ENCODE results near the gene MMS19. TPM values are rescaled to one million over a fixed set of nuclear protein-coding genes. Genes with fewer than 3 reads are reported as not detected.

MMS19 gene, protein sequence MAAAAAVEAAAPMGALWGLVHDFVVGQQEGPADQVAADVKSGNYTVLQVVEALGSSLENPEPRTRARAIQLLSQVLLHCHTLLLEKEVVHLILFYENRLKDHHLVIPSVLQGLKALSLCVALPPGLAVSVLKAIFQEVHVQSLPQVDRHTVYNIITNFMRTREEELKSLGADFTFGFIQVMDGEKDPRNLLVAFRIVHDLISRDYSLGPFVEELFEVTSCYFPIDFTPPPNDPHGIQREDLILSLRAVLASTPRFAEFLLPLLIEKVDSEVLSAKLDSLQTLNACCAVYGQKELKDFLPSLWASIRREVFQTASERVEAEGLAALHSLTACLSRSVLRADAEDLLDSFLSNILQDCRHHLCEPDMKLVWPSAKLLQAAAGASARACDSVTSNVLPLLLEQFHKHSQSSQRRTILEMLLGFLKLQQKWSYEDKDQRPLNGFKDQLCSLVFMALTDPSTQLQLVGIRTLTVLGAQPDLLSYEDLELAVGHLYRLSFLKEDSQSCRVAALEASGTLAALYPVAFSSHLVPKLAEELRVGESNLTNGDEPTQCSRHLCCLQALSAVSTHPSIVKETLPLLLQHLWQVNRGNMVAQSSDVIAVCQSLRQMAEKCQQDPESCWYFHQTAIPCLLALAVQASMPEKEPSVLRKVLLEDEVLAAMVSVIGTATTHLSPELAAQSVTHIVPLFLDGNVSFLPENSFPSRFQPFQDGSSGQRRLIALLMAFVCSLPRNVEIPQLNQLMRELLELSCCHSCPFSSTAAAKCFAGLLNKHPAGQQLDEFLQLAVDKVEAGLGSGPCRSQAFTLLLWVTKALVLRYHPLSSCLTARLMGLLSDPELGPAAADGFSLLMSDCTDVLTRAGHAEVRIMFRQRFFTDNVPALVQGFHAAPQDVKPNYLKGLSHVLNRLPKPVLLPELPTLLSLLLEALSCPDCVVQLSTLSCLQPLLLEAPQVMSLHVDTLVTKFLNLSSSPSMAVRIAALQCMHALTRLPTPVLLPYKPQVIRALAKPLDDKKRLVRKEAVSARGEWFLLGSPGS
- total RNA-seq, result 10 to 100 TPM; 64.7 to 85.7 (median 75.2) TPM

DNA sequence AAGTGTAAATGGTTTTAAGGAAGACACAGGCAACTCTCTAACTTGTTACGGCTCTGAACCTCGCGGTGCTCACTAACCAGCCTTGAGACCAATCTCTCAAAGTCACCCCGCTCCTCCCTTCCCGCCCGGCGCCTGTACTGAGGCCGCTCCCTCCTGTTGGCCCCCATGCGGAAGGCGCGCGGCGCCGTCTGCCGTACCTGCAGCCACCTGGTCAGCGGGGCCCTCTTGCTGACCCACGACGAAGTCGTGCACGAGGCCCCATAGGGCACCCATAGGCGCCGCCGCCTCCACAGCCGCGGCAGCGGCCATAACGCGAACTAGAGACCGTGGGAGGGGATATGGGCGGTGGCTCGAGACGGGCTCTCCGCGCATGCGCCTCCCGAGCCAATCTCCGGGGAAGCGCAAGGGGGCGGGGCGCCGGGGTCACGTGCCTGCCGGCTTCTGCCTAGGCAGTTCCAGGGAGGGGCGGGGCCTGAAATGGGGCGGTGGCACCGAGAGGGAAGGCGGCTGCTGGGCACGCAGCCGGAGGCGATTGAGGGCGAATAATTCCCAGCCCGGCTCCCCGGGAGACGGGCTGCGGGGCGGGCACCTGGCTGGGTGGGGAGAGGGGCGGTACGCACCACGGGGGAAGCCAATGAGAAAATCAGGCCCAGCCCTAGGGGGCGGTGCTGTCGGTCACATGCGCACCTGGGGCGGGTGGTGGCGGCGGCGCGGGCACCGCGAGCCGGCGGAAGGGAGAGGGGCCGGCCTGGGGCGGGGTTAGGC lies at the start of gene MMS19:
TSS of gene MMS19 (minus strand) at position 347 of the 765 bp plus-strand sequence. CDS start at position 309, 38 bp downstream.
- peak; percentile 67 to 86 for TF ChIP-seq POLR2A (IDR thresholded peaks at IDR 0.05)
- TF ChIP-seq, protein P1, sequence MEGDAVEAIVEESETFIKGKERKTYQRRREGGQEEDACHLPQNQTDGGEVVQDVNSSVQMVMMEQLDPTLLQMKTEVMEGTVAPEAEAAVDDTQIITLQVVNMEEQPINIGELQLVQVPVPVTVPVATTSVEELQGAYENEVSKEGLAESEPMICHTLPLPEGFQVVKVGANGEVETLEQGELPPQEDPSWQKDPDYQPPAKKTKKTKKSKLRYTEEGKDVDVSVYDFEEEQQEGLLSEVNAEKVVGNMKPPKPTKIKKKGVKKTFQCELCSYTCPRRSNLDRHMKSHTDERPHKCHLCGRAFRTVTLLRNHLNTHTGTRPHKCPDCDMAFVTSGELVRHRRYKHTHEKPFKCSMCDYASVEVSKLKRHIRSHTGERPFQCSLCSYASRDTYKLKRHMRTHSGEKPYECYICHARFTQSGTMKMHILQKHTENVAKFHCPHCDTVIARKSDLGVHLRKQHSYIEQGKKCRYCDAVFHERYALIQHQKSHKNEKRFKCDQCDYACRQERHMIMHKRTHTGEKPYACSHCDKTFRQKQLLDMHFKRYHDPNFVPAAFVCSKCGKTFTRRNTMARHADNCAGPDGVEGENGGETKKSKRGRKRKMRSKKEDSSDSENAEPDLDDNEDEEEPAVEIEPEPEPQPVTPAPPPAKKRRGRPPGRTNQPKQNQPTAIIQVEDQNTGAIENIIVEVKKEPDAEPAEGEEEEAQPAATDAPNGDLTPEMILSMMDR (IDR thresholded peaks at IDR 0.05), result no peak
- intact Hi-C loops (cut with DNase I), result no loop called here
- no peaks in the 10 kb centered on the region for H3K27me3 ChIP-seq
- peaks cover 29 to 53% of the 10 kb centered on the region in 2 donors for H3K4me1 ChIP-seq
- 0 to 1% methylated on average over 5 to 27 of the region's 73 CpGs for WGBS, 2 donors
- H3K27ac ChIP-seq, result peak within 1 kb of the TSS; percentile 76 to 95 (median 91)
- DNase-seq, result peak; percentile 100
- H3K4me3 ChIP-seq (replicated peaks in 1 of 3), result peak within 1 kb of the TSS; percentile 82 to 98 (median 87)
- no peaks in the 10 kb centered on the region for H3K36me3 ChIP-seq
- no peaks in the 10 kb centered on the region for H3K9me3 ChIP-seq

DNA sequence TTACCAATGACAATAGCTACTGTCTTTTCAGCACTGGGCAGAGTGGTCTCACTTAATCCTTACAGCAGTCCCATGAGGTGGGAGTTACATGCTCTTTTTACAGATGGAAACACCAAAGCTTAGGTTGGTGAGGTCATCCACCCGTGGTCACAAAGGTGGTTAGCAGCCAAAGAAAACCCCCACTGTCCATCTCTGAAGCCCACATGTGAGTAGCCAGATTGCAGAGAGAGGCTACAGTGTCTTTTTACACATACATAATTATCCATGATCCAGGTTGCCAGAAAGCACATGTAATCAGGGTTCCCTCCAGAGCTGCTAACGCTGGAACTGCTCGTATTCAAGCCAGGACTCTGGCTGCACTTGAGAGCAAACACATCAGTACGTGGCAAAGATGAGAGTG lies 49.7 kb upstream of the MMS19 start:
- Histone ChIP-seq H3K36me3 (no peaks in the 10 kb centered on the region), H3K4me3 (replicated peaks in 1 of 3) (no peak overlapping the region), H3K27ac (no peak overlapping the region), H3K27me3 (no peaks in the 10 kb centered on the region), H3K4me1 (peaks cover 5 to 26% of the 10 kb centered on the region in 2 donors), H3K9me3 (no peaks in the 10 kb centered on the region)
- WGBS, 2 donors, result 71 to 84% methylated on average over 4 of the region's 4 CpGs
- no peak for TF ChIP-seq POLR2A (IDR thresholded peaks at IDR 0.05)
- TF ChIP-seq, protein P1 (IDR thresholded peaks at IDR 0.05), result no peak
- intact Hi-C loops (cut with DNase I), result no loop called here
- DNase-seq, result no peak

DNA sequence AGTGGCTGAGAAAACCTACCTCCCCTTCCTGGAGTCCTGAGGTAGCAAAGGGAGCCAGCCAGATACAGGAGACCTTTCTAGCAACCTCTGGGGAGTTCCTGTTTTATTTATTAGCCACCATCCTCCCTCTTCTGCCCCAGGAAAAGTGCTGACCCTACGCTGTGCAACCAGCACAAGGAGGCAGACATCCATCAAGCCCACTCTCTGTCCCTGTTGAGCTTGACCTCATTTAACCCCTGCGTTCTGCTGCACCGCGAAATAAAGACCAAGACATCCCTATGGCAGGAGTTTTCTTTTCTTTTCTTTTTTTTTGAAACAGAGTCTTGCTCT lies 49.0 kb upstream of the MMS19 start:
- no peaks in the 10 kb centered on the region for H3K9me3 ChIP-seq
- H3K36me3 ChIP-seq, result no peaks in the 10 kb centered on the region
- TF ChIP-seq, protein P1 (IDR thresholded peaks at IDR 0.05), result no peak
- TF ChIP-seq POLR2A (IDR thresholded peaks at IDR 0.05), result no peak
- 69 to 76% methylated on average over 4 of the region's 4 CpGs for WGBS, 2 donors
- no peaks in the 10 kb centered on the region for H3K27me3 ChIP-seq
- H3K27ac ChIP-seq, result no peak overlapping the region
- H3K4me1 ChIP-seq, result peaks cover 10 to 33% of the 10 kb centered on the region in 2 donors
- intact Hi-C loops (cut with DNase I), result no loop called here
- no peak overlapping the region for H3K4me3 ChIP-seq (replicated peaks in 1 of 3)
- DNase-seq, result no peak

DNA sequence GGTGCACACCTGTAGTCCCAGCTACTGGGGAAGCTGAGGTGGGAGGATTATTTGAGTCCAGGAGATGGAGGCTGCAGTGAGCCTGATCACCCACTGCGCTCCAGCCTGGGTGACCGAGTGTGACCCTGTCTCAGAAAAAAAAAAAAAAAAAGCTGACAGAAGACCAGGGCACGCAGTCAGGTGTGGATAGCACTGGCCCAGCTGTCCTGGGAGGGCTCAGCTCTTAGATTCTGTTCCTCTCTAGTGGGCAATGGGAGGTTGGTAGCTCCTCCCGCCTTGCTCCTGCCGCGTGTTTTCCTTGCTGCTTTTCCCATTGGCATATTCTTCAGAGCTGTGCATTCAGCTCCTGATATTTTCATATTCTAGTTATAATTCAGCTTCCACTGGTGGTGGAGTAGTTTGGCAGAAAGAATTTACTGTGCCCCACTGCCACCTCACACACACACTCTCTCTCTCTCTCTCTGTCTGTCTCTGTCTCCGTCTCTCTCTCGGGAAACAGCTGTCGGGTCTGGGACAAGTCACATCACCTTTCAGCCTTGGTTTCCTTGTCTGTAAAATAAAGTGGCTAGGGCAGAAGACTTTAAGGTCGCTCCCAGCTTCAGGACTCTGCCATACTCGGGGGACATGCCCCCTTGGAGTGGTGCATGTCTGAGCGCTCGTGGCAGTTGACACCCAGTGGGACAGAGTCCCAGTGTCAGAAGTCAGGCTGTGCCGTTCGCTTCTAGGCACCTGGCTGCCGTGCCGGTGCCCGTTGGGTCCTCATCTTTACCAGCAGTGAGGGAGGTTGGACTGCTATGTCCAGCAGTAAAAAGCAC lies 48.4 kb upstream of the MMS19 start:
- no peaks in the 10 kb centered on the region for H3K27me3 ChIP-seq
- intact Hi-C loops (cut with DNase I), result no loop called here
- WGBS, 2 donors, result 81 to 85% methylated on average over 18 of the region's 18 CpGs
- DNase-seq, result no peak
- no peak overlapping the region for H3K27ac ChIP-seq
- no peaks in the 10 kb centered on the region for H3K36me3 ChIP-seq
- no peaks in the 10 kb centered on the region for H3K9me3 ChIP-seq
- TF ChIP-seq POLR2A (IDR thresholded peaks at IDR 0.05), result no peak
- TF ChIP-seq, protein P1 (IDR thresholded peaks at IDR 0.05), result no peak
- no peak overlapping the region for H3K4me3 ChIP-seq (replicated peaks in 1 of 3)
- peaks cover 10 to 39% of the 10 kb centered on the region in 2 donors for H3K4me1 ChIP-seq

Measured in thyroid gland (tissue), 4 donors.